ENCODE data around the gene IST1.
"Not testable (repeated sequence)": the region's sequence is repeated elsewhere in the genome, so short reads cannot be mapped to it uniquely, and the experiment has no call there.

The IST1 gene

DNA sequence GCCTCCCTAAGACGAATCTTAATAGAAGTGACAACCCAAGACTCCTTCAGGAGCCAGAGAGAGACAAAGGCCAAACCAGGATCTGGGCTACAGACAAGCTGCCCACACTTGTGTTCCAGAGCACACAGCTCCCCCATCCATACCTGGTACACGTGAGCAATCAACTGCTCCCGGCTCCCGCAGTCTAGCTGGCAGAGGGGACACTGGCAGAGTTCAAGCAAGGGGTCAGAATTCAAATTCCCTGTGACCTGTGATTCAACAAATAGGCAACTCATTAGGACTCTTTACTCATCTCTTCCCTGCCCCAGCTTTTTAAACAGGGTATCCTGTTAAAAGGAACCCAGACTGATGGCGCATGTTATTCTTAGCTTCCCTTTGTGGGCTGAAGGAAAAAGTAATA is 31.3 kb upstream of the IST1 start:
- DNase-seq (ENCODE audit: low read depth): no peak
- no peak for TF ChIP-seq CTCF (IDR thresholded peaks at IDR 0.05; ENCODE audit: control insufficient read depth, insufficient read depth, low read depth, low read length, missing control alignments)
- no peak overlapping the region for H3K4me3 ChIP-seq (ENCODE audit: control insufficient read depth, low read depth, low read length)

DNA sequence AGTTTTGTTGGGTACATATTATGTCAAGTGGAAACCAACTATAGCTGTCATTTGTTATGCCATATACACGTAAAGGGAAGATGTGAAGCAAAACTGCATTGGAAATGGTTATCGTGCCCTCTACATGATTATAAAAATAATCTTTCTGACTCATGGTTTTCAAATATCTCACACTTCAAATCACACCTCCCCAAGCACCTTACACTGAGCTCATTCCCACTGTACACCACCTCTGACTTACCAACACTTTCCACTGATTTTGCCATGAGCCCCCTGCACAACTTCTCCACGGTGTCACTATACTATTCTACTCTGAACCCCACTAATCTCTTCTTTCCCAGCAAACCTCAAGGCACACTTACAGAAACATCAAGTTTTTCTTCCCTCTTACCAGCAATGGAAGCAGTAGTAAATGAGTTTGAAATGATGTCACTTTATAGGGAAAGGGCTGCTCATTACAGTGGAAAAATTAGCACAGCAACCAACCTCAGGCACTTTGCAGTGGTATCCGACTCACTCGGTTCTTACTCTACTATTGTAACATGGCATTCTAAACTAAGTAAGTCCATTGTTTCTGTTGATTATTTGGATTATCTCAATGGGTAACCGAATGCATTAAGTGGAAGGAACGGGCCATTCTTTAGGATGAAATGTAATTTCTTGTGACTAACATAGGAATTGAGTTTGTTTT is 30.0 kb upstream of the IST1 start:
- no peak for TF ChIP-seq CTCF (IDR thresholded peaks at IDR 0.05; ENCODE audit: control insufficient read depth, insufficient read depth, low read depth, low read length, missing control alignments)
- H3K4me3 ChIP-seq (ENCODE audit: control insufficient read depth, low read depth, low read length): no peak overlapping the region
- no peak for DNase-seq (ENCODE audit: low read depth)

- DNase-seq (ENCODE audit: low read depth); H3K4me3 ChIP-seq (ENCODE audit: control insufficient read depth, low read depth, low read length): not testable (repeated sequence)
These were observed 28.2 kb upstream of the IST1 start for GRCh38 chr16:71867175-71867574.

DNA sequence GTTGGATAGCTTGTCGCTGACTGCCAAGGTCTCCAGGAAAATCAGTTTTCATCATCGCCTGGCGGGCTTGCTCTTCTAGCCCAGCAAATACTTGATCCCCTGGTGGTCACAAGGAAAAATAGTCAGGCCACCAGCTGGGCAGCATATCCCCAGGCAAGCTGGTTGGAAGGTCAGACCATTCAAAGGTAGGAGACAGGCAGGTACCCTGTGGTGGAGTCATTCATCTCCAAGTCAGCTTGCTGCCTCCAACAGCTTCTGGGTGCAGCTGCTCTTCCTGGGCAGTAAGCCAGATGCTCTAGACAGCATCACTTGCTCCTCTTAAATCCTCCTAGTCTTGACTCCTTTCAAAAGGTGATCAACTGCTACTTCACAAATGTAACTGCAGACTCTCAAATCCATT is 27.4 kb upstream of the IST1 start:
- DNase-seq (ENCODE audit: low read depth): no peak
- TF ChIP-seq CTCF (IDR thresholded peaks at IDR 0.05; ENCODE audit: control insufficient read depth, insufficient read depth, low read depth, low read length, missing control alignments): no peak
- H3K4me3 ChIP-seq (ENCODE audit: control insufficient read depth, low read depth, low read length): no peak overlapping the region

DNA sequence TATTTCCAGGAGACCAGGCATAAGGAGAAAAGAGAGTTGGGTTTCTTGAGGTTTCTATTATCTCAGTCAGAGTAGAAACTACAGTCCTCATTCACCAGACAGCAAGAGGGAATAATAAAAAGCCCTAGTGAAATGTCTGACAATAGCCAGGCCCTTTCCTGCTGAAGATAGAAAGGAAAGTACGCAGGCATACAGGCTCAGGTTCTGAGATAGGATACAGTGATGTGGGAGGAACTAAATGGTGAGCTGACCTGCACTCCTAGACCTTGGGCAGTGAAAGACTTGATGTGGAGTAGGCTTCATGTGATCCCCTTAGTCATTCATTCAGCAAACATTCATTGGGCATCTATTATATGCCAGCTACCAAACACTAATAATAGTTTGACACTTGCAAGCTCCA is 26.2 kb upstream of the IST1 start:
- TF ChIP-seq CTCF (IDR thresholded peaks at IDR 0.05; ENCODE audit: control insufficient read depth, insufficient read depth, low read depth, low read length, missing control alignments): no peak
- DNase-seq (ENCODE audit: low read depth): no peak
- no peak overlapping the region for H3K4me3 ChIP-seq (ENCODE audit: control insufficient read depth, low read depth, low read length)

DNA sequence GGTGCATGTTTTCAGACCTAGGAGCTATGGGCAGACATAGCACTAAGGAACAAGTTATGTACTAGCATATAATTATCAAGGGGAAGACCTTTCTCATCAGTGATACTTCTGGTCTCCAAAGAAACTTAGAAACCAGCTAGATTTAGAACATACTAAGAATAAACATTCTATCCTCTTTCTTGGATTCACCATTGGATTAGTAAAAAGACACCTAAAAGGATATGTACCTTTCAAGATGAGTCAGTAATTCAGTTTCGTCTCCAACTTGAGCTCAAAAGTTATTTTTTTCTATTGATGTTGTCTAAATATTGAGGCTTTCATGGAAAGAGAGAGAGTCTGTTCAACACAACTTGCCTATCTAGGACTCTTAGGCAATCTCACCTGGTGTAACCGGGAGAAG is 24.5 kb upstream of the IST1 start:
- no peak for DNase-seq (ENCODE audit: low read depth)
- TF ChIP-seq CTCF (IDR thresholded peaks at IDR 0.05; ENCODE audit: control insufficient read depth, insufficient read depth, low read depth, low read length, missing control alignments): no peak
- H3K4me3 ChIP-seq (ENCODE audit: control insufficient read depth, low read depth, low read length): no peak overlapping the region

GRCh38 chr16:71873199-71873598 is 22.1 kb upstream of the IST1 start:
- no peak for TF ChIP-seq CTCF (IDR thresholded peaks at IDR 0.05; ENCODE audit: control insufficient read depth, insufficient read depth, low read depth, low read length, missing control alignments)
- no peak overlapping the region for H3K4me3 ChIP-seq (ENCODE audit: control insufficient read depth, low read depth, low read length)
- no peak for DNase-seq (ENCODE audit: low read depth)

Data from AG09309 (cell line).